H1 (cell line): Measurements from ENCODE around the gene ERC1. TPM values are rescaled to one million over a fixed set of nuclear protein-coding genes. Genes with fewer than 3 reads are reported as not detected.

ENCODE experiments used
- CTCF ChIA-PET: fragments of 300-600 bp; sonication (Branson Sonifier 250); formaldehyde crosslinking; loops from one replicate; lab custom pipeline; 2021; ENCODE audit not compliant: partially characterized antibody; lab: Charles Lee
- POLR2A ChIA-PET: fragments of 300-600 bp; sonication (Branson Sonifier 250); formaldehyde crosslinking; loops from one replicate; lab custom pipeline; 2021; ENCODE audit warnings: inconsistent platforms; ENCODE audit not compliant: partially characterized antibody; lab: Charles Lee
- DNase-seq, 2 experiments: peaks; one replicate each; pipeline versions ENCODE4 v3.0.0 to v3.0.0-alpha.2; 2010 to 2022; ENCODE audit warnings: low spot score in 2 of 2, low read depth in 1 of 2, mixed read lengths in 1 of 2
- FAIRE-seq: peaks from 2 replicates; lab custom pipeline; 2011; peaks lifted over from hg19 to GRCh38; lab: Jason Lieb, UNC
- H2AFZ ChIP-seq: 2 replicates; pipeline ENCODE4 v1.8.1; 2012; ENCODE audit warnings: low read length, inconsistent platforms
- H2AK5ac ChIP-seq: 2 replicates; pipeline ENCODE4 v1.6.1; 2013; ENCODE audit warnings: low read depth, low read length
- H2BK120ac ChIP-seq: replicated peaks from 2 replicates; pipeline ENCODE3; 2013; ENCODE audit warnings: low read depth, low read length, inconsistent platforms
- H2BK12ac ChIP-seq: 2 replicates; pipeline ENCODE4 v1.6.1; 2013; ENCODE audit warnings: low read depth, low read length
- H2BK15ac ChIP-seq: 2 replicates; pipeline ENCODE4 v1.6.1; 2013; ENCODE audit warnings: low read length
- H2BK20ac ChIP-seq: 2 replicates; pipeline ENCODE4 v1.6.1; 2013; ENCODE audit warnings: low read length
- H2BK5ac ChIP-seq: 2 replicates; pipeline ENCODE4 v1.6.1; 2013; ENCODE audit warnings: low read depth, low read length
- H3K14ac ChIP-seq: 2 replicates; pipeline ENCODE4 v1.6.1; 2013; ENCODE audit warnings: inconsistent platforms; ENCODE audit not compliant: insufficient read length
- H3K18ac ChIP-seq: 2 replicates; pipeline ENCODE4 v1.6.1; 2013; ENCODE audit warnings: low read length; ENCODE audit errors: extremely low read depth
- H3K23ac ChIP-seq: 2 replicates; pipeline ENCODE4 v1.6.1; 2013; ENCODE audit warnings: inconsistent platforms; ENCODE audit not compliant: insufficient read length
- H3K23me2 ChIP-seq: 2 replicates; pipeline ENCODE4 v1.6.1; 2013; ENCODE audit warnings: low read depth, low read length
- H3K27ac ChIP-seq: 2 replicates; pipeline ENCODE4 v1.6.1; 2011; ENCODE audit warnings: low read depth, low read length, inconsistent platforms
- H3K27me3 ChIP-seq, 4 experiments: replicated peaks in 1 of 4; 1 replicate in 1 of 4; 2 replicates in 3 of 4; pipeline versions ENCODE4 v1.6.1 to v1.8.1; 2011 to 2013; ENCODE audit warnings: low read length in 3 of 4, mild to moderate bottlenecking in 3 of 4, inconsistent platforms in 2 of 4, mixed read lengths in 2 of 4, moderate library complexity in 1 of 4; ENCODE audit not compliant: control insufficient read depth in 3 of 4, insufficient read depth in 3 of 4; ENCODE audit errors: extremely low read depth in 1 of 4
- H3K36me3 ChIP-seq, 4 experiments: 2 replicates each; pipeline versions ENCODE4 v1.6.1 to v1.8.1; 2011 to 2013; ENCODE audit warnings: mild to moderate bottlenecking in 4 of 4, low read length in 3 of 4, moderate library complexity in 2 of 4, control low read depth in 1 of 4, inconsistent platforms in 1 of 4; ENCODE audit not compliant: insufficient read depth in 4 of 4, control insufficient read depth in 2 of 4
- H3K4ac ChIP-seq: replicated peaks from 2 replicates; pipeline ENCODE3; 2013; ENCODE audit warnings: low read length, low read depth, mixed read lengths, inconsistent platforms; ENCODE audit not compliant: insufficient read length
- H3K4me1 ChIP-seq, 4 experiments: replicated peaks in 1 of 4; 1 replicate in 1 of 4; 2 replicates in 3 of 4; pipeline versions ENCODE4 v1.6.1 to v1.8.1; 2011 to 2013; ENCODE audit warnings: low read length in 3 of 4, inconsistent platforms in 2 of 4, mixed read lengths in 1 of 4; ENCODE audit not compliant: insufficient read depth in 4 of 4, control insufficient read depth in 3 of 4
- H3K4me2 ChIP-seq, 2 experiments: 2 replicates each; pipeline versions ENCODE4 v1.6.1 to v1.8.1; 2011 to 2013; ENCODE audit warnings: low read depth in 2 of 2, low read length in 2 of 2, control low read depth in 1 of 2, inconsistent platforms in 1 of 2, mild to moderate bottlenecking in 1 of 2; ENCODE audit not compliant: insufficient read depth in 1 of 2
- H3K4me3 ChIP-seq, 4 experiments: fragments of 200-600, 300-600 bp in 1 of 4; sonication (generic), shearing (Covaris generic), sonication (Bioruptor Twin) in 1 of 4; 2 replicates each; pipeline versions ENCODE4 v1.5.1 to v1.8.1; 2011 to 2016; ENCODE audit warnings: low read length in 4 of 4, low read depth in 3 of 4, control low read depth in 2 of 4, inconsistent platforms in 2 of 4, mild to moderate bottlenecking in 2 of 4, mixed read lengths in 1 of 4, moderate library complexity in 1 of 4; ENCODE audit not compliant: insufficient read depth in 2 of 4; ENCODE audit errors: extremely low read depth in 1 of 4
- H3K56ac ChIP-seq: replicated peaks from 2 replicates; pipeline ENCODE3; 2013; ENCODE audit warnings: low read depth, mild to moderate bottlenecking, mixed read lengths, low read length, inconsistent platforms; ENCODE audit not compliant: insufficient read length
- H3K79me1 ChIP-seq: 2 replicates; pipeline ENCODE4 v1.6.1; 2013; ENCODE audit warnings: low read depth, low read length, control low read depth
- H3K79me2 ChIP-seq, 2 experiments: 2 replicates each; pipeline versions ENCODE4 v1.6.1 to v1.8.1; 2012 to 2013; ENCODE audit warnings: low read length in 2 of 2, mild to moderate bottlenecking in 2 of 2, inconsistent platforms in 1 of 2; ENCODE audit not compliant: insufficient read depth in 2 of 2, control insufficient read depth in 1 of 2
- H3K9ac ChIP-seq, 4 experiments: replicated peaks in 1 of 4; 1 replicate in 1 of 4; 2 replicates in 3 of 4; pipeline versions ENCODE4 v1.6.1 to v1.8.1; 2011 to 2013; ENCODE audit warnings: low read depth in 3 of 4, low read length in 3 of 4, control low read depth in 2 of 4, mild to moderate bottlenecking in 2 of 4, moderate library complexity in 2 of 4, inconsistent platforms in 1 of 4; ENCODE audit errors: extremely low read depth in 1 of 4
- H3K9me3 ChIP-seq, 2 experiments: 2 replicates each; pipeline versions ENCODE4 v1.6.1 to v1.8.1; 2012 to 2013; ENCODE audit warnings: mild to moderate bottlenecking in 2 of 2, moderate library complexity in 2 of 2, control low read depth in 1 of 2, inconsistent platforms in 1 of 2, low read depth in 1 of 2, low read length in 1 of 2, mixed read lengths in 1 of 2; ENCODE audit not compliant: insufficient read depth in 2 of 2
- H4K20me1 ChIP-seq, 2 experiments: replicated peaks in 1 of 2; 2 replicates each; pipeline versions ENCODE3 to v1.8.1; 2011 to 2013; ENCODE audit warnings: inconsistent platforms in 2 of 2, low read length in 2 of 2, mild to moderate bottlenecking in 1 of 2; ENCODE audit not compliant: insufficient read depth in 2 of 2, control insufficient read depth in 1 of 2
- H4K5ac ChIP-seq: 2 replicates; pipeline ENCODE4 v1.6.1; 2013; ENCODE audit warnings: low read length, low read depth, mixed read lengths, inconsistent platforms; ENCODE audit not compliant: insufficient read length
- H4K8ac ChIP-seq: 2 replicates; pipeline ENCODE4 v1.8.0; 2013; ENCODE audit warnings: mild to moderate bottlenecking, moderate library complexity, low read length, inconsistent platforms; ENCODE audit not compliant: insufficient read depth; ENCODE audit errors: extremely low read depth
- H4K91ac ChIP-seq: replicated peaks from 2 replicates; pipeline ENCODE3; 2013; ENCODE audit warnings: low read length, mixed read lengths, inconsistent platforms; ENCODE audit not compliant: insufficient read length
- ASH2L ChIP-seq: fragments of 200-600, 300-600 bp; sonication (generic); IDR thresholded peaks from one replicate; pipeline ENCODE4 v1.7.1; 2017; ENCODE audit warnings: low read length
- CTBP2 ChIP-seq: IDR thresholded peaks from 2 replicates; pipeline ENCODE4 v1.7.0; 2011; ENCODE audit warnings: borderline replicate concordance, mild to moderate bottlenecking, moderate library complexity, mixed read lengths, low read length; ENCODE audit not compliant: insufficient read depth, insufficient read length
- EGR1 ChIP-seq: IDR thresholded peaks from 2 replicates; pipeline ENCODE4 v1.6.1; 2011; ENCODE audit warnings: low read depth, low read length, borderline replicate concordance
- GTF2F1 ChIP-seq: IDR thresholded peaks from 2 replicates; pipeline ENCODE4 v1.6.1; 2012; ENCODE audit warnings: low read depth, low read length, improper control_type of control experiment, borderline replicate concordance
- JUN ChIP-seq: IDR thresholded peaks from 2 replicates; pipeline ENCODE4 v1.6.1; 2011; ENCODE audit warnings: low read depth, mild to moderate bottlenecking, improper control_type of control experiment, low read length
- KDM5A ChIP-seq: fragments of 200-600 bp; IDR thresholded peaks from 2 replicates; pipeline ENCODE4 v1.7.1; 2012; ENCODE audit warnings: mild to moderate bottlenecking, low read length, inconsistent platforms, mixed read lengths
- POLR2A ChIP-seq, 2 experiments: IDR thresholded peaks; 1 replicate in 1 of 2; 2 replicates in 1 of 2; pipeline ENCODE4 v1.6.1; 2011; ENCODE audit warnings: low read depth in 2 of 2, low read length in 2 of 2, mild to moderate bottlenecking in 2 of 2; ENCODE audit errors: control extremely low read depth in 1 of 2
- SUZ12 ChIP-seq: fragments of 200-600 bp; sonication (generic); IDR thresholded peaks from 2 replicates; pipeline ENCODE4 v1.6.1; 2012; ENCODE audit warnings: mild to moderate bottlenecking, inconsistent platforms, low read length, moderate library complexity, mixed read lengths
- TAF7 ChIP-seq: optimal IDR thresholded peaks from 2 replicates; pipeline ENCODE3; 2011; ENCODE audit warnings: low read depth, mild to moderate bottlenecking, inconsistent platforms, low read length, moderate library complexity, borderline replicate concordance
- WGBS, 2 experiments: shearing (Covaris generic) in 1 of 2; methylation state at CpG; one replicate each; pipeline versions ENCODE4 v1.1.6 to v1.1.7; 2013 to 2015; ENCODE audit warnings: low lambda C conversion rate in 2 of 2, mixed read lengths in 2 of 2, inconsistent platforms in 1 of 2, low coverage in 1 of 2, missing lambda C conversion rate in 1 of 2; ENCODE audit not compliant: insufficient replicate concordance in 2 of 2, insufficient coverage in 1 of 2, insufficient read length in 1 of 2; ENCODE audit errors: extremely low coverage in 1 of 2, missing lambda C conversion rate in 1 of 2; 5-methylcytosine and 5-hydroxymethylcytosine counted together
- polyA plus RNA-seq, 7 experiments: library from polyadenylated mRNA; depleted of rRNA in 3 of 7; stranded (reverse) in 5 of 7; unstranded in 2 of 7; fragments of >200 nt in 5 of 7; fragments of 200-250 nt in 2 of 7; gene quantifications; 1 replicate in 5 of 7; 2 replicates in 1 of 7; 4 replicates in 1 of 7; pipeline versions ENCODE4 v1.2.1 to v1.2.3, GENCODE V29; 2011 to 2013; ENCODE audit warnings: missing spikeins in 2 of 7, mixed read lengths in 2 of 7
- total RNA-seq: library from RNA; stranded (reverse); fragmentation: NEBNext Ultra II Directional; extraction: Animal tissue kit (Norgen Biotek cat#: 25700); gene quantifications from 2 replicates; pipeline ENCODE4 v1.2.1, GENCODE V29; 2021
- TF ChIP-seq, protein P1 (sequence below): IDR thresholded peaks from 2 replicates; pipeline ENCODE4 v1.6.1; 2012; ENCODE audit warnings: inconsistent platforms

ERC1 gene
- total and polyA plus RNA-seq, 2 of the 8 experiments (the other 6 are each of a cell fraction or from before 2014, with no cell fraction given): 7.8 to 45.7 TPM

- 2% methylated on average over 14 of the region's 48 CpGs; no CpG with 5 or more reads in 1 of the 2 experiments for WGBS, 2 experiments
- H2AFZ ChIP-seq: peak overlapping the region; percentile 47
- no peak overlapping the region for H2AK5ac ChIP-seq
- no peak overlapping the region for H2BK20ac ChIP-seq
- H3K27ac ChIP-seq: peak overlapping the region; percentile 61; the same call in 1 of the 2 replicates
- H3K9ac ChIP-seq: peak overlapping the region; percentile 60 to 83 (median 75)
- H3K27me3 ChIP-seq: peaks cover 0 to 2% (median 0%) of the 10 kb centered on the region in 4 experiments; a peak in 2 of 7 replicates
- H3K23ac ChIP-seq: no peak overlapping the region
- H4K20me1 ChIP-seq: no peaks in the 10 kb centered on the region
- H3K4me1 ChIP-seq: peaks cover 5 to 8% (median 6%) of the 10 kb centered on the region in 4 experiments; a peak in 5 of 7 replicates
- no peak overlapping the region for H4K91ac ChIP-seq
- H3K4me2 ChIP-seq: peak overlapping the region; percentile 79 to 95
- peak overlapping the region; percentile 79 for H4K5ac ChIP-seq
- peak overlapping the region; percentile 84; the same call in 1 of the 2 replicates for H2BK5ac ChIP-seq
- peak in 1 of 2 experiments; percentile 41 for DNase-seq
- H3K18ac ChIP-seq: peak overlapping the region; percentile 85
- H3K79me1 ChIP-seq: peaks cover 2% of the 10 kb centered on the region; the same call in 1 of the 2 replicates
- H3K79me2 ChIP-seq: peaks cover 0 to 43% of the 10 kb centered on the region in 2 experiments; a peak in 3 of 4 replicates
- H2BK12ac ChIP-seq: no peak overlapping the region
- no peak overlapping the region for H3K14ac ChIP-seq
- peak; percentile 42 for FAIRE-seq
- H3K9me3 ChIP-seq: no peaks in the 10 kb centered on the region
- H3K36me3 ChIP-seq: no peaks in the 10 kb centered on the region
- no peak overlapping the region; the same call in 1 of the 2 replicates for H4K8ac ChIP-seq
- no peak overlapping the region for H2BK120ac ChIP-seq
- H3K56ac ChIP-seq: no peak overlapping the region
- H3K4me3 ChIP-seq: peak overlapping the region; percentile 77 to 91 (median 83)
- ChIA-PET CTCF (interaction anchor here (0.6 to 3.2 kb wide), 2 partner anchors 101 to 151 kb away, joined by 3 to 17 read pairs; no protein-coding TSS in a partner anchor), POLR2A (interaction anchor here (0.6 to 2.0 kb wide), 6 partner anchors 10 to 101 kb away, joined by 3 to 7 read pairs (median 4); partner anchors contain the start of gene RAD52)
- 0 out of 2 replicates have a peak overlapping the region, but pooled peaks have one; percentile 46 for H2BK15ac ChIP-seq
- H3K4ac ChIP-seq: no peak overlapping the region
- peaks cover 14% of the 10 kb centered on the region for H3K23me2 ChIP-seq
- TF ChIP-seq SUZ12: no peak
- TF ChIP-seq EGR1: no peak
- peak; percentile 25 for TF ChIP-seq ASH2L
- no peak for TF ChIP-seq CTBP2
- TF ChIP-seq JUN: no peak
- TF ChIP-seq POLR2A (IDR thresholded peaks at IDR 0.05; ENCODE audit: control extremely low read depth in 1 of 2, low read depth in 2 of 2, low read length in 2 of 2): peak in 1 of 2 experiments; percentile 31; a peak in 1 of 3 replicates
- no peak for TF ChIP-seq GTF2F1
- TF ChIP-seq, protein P1, sequence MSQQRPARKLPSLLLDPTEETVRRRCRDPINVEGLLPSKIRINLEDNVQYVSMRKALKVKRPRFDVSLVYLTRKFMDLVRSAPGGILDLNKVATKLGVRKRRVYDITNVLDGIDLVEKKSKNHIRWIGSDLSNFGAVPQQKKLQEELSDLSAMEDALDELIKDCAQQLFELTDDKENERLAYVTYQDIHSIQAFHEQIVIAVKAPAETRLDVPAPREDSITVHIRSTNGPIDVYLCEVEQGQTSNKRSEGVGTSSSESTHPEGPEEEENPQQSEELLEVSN: no peak
- TF ChIP-seq KDM5A: no peak
- no peak for TF ChIP-seq TAF7
Observed at GRCh38 chr12:991350-992333, 619 bp downstream of the ERC1 start.
